LNCaP clone FGC (cell line): ENCODE data around the gene EDNRB.

ENCODE experiments used
- DNase-seq: peaks from one replicate; pipeline ENCODE4 v3.0.0-alpha.2; 2011; ENCODE audit warnings: low read depth
- H3K4me3 ChIP-seq: 2 replicates; pipeline ENCODE4 v1.5.1; 2011; ENCODE audit warnings: mild to moderate bottlenecking, low read depth, low read length, control low read depth
- CTCF ChIP-seq: IDR thresholded peaks from 2 replicates; pipeline ENCODE4 v1.5.1; 2012; ENCODE audit warnings: mild to moderate bottlenecking; ENCODE audit not compliant: control insufficient read depth, insufficient read depth; ENCODE audit errors: extremely low read depth

EDNRB gene

DNA sequence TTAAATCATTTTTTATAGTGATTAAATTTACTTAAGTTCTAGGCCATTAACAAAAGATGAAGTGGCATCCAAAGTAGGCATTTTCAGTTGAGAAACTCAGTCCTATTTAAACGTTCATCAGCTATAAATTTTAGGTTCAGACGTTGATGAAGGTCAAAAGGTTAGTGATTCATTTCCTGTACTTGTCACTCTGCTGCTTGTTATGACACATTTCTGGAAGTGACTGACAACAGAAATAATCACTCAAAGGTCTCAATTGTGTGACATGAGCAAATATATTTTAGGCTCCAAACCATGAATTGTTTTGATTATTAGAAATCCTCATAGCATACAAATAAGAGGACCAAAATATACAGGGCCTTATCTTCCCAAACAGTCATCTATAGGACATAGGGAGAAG lies 10.3 kb upstream of the EDNRB start:
- no peak overlapping the region for H3K4me3 ChIP-seq
- no peak for TF ChIP-seq CTCF
- no peak for DNase-seq

DNA sequence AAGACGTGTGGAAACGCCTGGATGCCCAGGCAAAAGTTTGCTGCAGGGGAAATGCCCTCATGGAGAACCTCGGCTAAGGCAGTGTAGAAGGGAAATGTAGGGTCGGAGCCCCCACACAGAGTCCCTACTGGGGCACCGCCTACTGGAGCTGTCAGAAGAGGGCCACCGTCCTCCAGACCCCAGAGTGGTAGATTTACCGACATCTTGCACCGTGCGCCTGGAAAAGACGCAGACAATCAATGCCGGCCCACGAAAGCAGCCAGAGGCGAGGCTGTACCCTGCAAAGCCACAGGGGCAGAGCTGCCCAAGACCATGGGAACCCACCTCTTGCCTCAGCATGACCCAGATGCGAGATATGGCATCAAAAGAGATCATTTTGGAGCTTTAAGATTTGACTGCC lies 7.0 kb upstream of the EDNRB start:
- H3K4me3 ChIP-seq, result no peak overlapping the region
- no peak for DNase-seq

DNA sequence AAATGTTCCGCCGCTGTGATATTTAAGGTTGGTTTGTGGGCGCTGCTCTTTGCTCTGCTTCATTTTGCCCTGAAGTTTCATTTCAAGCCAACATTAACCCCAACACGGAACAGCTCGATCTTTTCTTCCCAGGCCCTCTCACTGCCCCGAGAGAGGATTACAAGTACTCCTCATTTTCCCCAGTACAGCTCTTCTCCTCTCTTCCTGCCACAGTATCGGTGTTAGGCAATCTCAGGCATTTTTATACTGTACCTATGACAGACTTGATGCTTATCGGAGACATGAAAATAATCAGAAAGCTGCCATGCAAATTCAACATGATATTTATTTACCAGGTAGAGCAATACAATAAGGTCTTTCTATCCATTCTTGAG lies 1.3 kb upstream of the EDNRB start:
- H3K4me3 ChIP-seq, result no peak overlapping the region
- DNase-seq, result no peak
- TF ChIP-seq CTCF, result no peak

More for the DNA sequence above, 7.0 kb upstream of the EDNRB start:
- TF ChIP-seq CTCF, result no peak

- no peak for TF ChIP-seq CTCF
- H3K4me3 ChIP-seq, result no peak overlapping the region
- no peak for DNase-seq
Measured at GRCh38 chr13:77919246-77919920, 752 bp upstream of the EDNRB start.

- no peak for TF ChIP-seq CTCF
- DNase-seq, result no peak
- no peak overlapping the region for H3K4me3 ChIP-seq
Measured at GRCh38 chr13:77916488-77916887, 2.1 kb downstream of the EDNRB start.

DNA sequence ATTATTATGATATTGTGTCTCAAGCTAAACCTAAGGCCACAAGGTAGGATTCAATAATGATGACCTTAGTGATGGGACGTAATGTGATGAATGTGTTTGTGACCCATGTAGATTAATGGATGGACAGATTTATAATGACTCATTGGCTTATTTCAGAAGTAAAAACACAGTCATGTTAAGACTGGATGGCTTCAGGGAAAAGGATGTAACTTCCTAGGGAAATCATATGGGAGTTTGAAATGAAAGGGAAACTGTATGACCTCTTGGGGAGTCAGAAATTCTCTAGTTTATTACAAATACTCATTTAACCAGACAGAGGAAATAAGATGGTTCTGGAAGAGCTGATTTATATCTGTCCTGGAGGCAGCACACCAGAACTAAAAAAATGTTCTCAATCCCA lies 2.9 kb downstream of the EDNRB start:
- H3K4me3 ChIP-seq, result no peak overlapping the region
- no peak for TF ChIP-seq CTCF
- no peak for DNase-seq

- TF ChIP-seq CTCF, result no peak
- H3K4me3 ChIP-seq, result no peak overlapping the region
- DNase-seq, result no peak
Measured at GRCh38 chr13:77913003-77913402, 5.6 kb downstream of the EDNRB start.
